Measurements from ENCODE around the gene GH2. TPM values are rescaled to one million over a fixed set of nuclear protein-coding genes. Genes with fewer than 3 reads are reported as not detected.

GH2 gene
- polyA plus RNA-seq, 1 donor from 2014 or later = not detected

DNA sequence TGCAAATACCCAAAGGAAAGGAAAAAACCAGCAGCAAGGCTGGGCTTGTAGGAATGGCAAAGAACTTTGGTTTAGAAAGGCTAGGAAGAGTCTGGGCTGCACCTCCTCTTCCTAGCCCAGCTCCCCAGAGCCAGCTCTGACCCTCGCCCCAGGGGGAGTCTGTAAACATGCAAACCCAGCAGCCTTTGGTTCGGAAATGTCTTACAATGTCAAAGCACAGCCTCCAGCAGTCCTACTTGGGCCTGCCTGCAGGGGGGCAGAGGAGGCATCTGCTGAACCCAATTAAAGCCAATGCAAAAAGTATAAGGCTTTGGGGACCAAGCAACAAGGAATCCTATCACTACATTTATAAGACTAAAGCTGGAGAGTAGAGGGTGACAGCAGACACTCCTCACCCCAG lies 49.3 kb downstream of the GH2 start:
- Mint-ChIP-seq H3K4me1 (peaks cover 21 to 31% (median 24%) of the 10 kb centered on the region in 3 donors), H3K27me3 (no peaks in the 10 kb centered on the region), H3K36me3 (peaks cover 1% of the 10 kb centered on the region), H3K4me3 (peak overlapping the region in 1 of 4 donors; percentile 79), H3K27ac (peak overlapping the region in 2 of 3 donors; percentile 84), H3K9me3 (no peaks in the 10 kb centered on the region)

DNA sequence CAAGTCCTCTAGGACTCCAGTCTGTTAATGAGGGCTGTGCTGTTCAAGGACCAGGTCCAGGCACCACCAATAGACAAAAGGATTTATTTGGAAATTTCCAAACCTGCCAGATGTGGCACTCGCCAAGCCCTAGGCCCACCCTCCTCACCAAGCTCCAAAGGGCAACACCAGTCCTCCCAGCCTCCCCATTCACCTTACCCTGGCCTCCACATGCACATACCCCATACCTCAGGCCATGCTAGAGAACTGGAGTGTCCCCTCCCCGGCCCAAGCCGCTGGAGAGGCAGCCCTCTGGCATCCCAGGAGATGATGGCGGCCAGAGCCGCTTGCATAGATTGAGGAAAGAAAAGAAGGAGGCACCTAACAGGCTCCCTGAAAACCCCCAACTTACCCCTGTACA lies 49.7 kb downstream of the GH2 start:
- Mint-ChIP-seq H3K9me3 (no peaks in the 10 kb centered on the region), H3K4me3 (peak overlapping the region in 1 of 4 donors; percentile 79), H3K4me1 (peaks cover 26 to 31% (median 27%) of the 10 kb centered on the region in 3 donors), H3K36me3 (peaks cover 1% of the 10 kb centered on the region), H3K27ac (peak overlapping the region; percentile 71 to 84 (median 84)), H3K27me3 (no peaks in the 10 kb centered on the region)

DNA sequence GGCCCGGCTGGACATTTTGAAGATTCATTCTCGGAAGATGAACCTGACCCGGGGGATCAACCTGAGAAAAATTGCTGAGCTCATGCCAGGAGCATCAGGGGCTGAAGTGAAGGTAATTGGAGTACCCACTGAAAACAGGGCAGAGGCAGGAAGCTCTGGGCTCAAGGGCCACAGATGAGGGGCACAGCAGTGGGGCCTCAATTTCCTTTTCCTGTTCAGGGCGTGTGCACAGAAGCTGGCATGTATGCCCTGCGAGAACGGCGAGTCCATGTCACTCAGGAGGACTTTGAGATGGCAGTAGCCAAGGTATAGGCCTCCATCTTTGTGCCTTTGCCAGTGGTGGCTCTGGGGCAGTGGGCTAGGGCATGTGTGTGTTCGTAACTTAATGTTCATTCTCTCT lies 50.2 kb downstream of the GH2 start:
- Mint-ChIP-seq H3K27ac (peak overlapping the region in 1 of 3 donors; percentile 71), H3K27me3 (no peaks in the 10 kb centered on the region), H3K9me3 (no peaks in the 10 kb centered on the region), H3K4me1 (peaks cover 30 to 33% (median 30%) of the 10 kb centered on the region in 3 donors), H3K4me3 (peak overlapping the region in 1 of 4 donors; percentile 79), H3K36me3 (peaks cover 1% of the 10 kb centered on the region)

DNA sequence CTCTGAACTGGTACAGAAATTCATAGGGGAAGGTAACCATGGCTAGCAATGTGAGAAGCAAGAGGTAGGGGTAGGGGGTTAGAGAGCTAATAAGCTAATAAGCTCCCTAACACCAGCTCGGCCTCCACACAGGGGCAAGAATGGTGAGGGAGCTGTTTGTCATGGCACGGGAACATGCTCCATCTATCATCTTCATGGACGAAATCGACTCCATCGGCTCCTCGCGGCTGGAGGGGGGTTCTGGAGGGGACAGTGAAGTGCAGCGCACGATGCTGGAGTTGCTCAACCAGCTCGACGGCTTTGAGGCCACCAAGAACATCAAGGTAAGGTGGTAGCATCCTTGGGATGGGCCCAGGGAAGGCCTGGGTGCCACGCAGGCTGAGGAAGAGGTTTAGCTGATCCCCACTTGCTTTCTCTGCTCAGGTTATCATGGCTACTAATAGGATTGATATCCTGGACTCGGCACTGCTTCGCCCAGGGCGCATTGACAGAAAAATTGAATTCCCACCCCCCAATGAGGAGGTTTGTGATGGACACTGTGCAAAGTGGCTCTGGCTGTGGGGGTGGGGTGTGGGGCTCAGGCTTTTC lies 50.7 kb downstream of the GH2 start:
- H3K27me3 Mint-ChIP-seq = no peaks in the 10 kb centered on the region
- H3K27ac Mint-ChIP-seq = peak overlapping the region in 2 of 3 donors; percentile 11 to 71
- no peaks in the 10 kb centered on the region for H3K9me3 Mint-ChIP-seq
- peaks cover 30 to 35% (median 32%) of the 10 kb centered on the region in 3 donors for H3K4me1 Mint-ChIP-seq
- H3K4me3 Mint-ChIP-seq = peak overlapping the region in 2 of 4 donors; percentile 43 to 95
- H3K36me3 Mint-ChIP-seq = peaks cover 3% of the 10 kb centered on the region

DNA sequence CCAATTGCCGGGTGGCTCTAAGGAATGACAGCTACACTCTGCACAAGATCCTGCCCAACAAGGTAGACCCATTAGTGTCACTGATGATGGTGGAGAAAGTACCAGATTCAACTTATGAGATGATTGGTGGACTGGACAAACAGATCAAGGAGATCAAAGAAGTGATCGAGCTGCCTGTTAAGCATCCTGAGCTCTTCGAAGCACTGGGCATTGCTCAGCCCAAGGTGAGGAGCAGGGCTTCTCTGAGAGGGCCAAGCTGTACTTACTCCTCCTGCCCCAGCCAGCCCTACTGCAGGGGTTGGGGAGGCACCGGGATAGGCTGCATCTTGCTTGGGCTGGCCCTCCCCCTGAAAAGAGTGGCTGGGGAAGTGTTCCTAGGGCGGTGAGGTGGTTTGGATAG lies 51.5 kb downstream of the GH2 start:
- Mint-ChIP-seq H3K27me3 (no peaks in the 10 kb centered on the region), H3K36me3 (peaks cover 1% of the 10 kb centered on the region), H3K4me3 (peak overlapping the region in 1 of 4 donors; percentile 95), H3K4me1 (peaks cover 30 to 39% (median 36%) of the 10 kb centered on the region in 3 donors), H3K27ac (peak overlapping the region; percentile 63 to 73 (median 68)), H3K9me3 (no peaks in the 10 kb centered on the region)

Other genes starting within 250 kb of the GH2 start
- gene LIMD2, start 181.8 kb downstream of the GH2 start, polyA plus RNA-seq = 845 TPM
- gene STRADA, start 140.1 kb downstream of the GH2 start, polyA plus RNA-seq = 24.9 TPM
- gene CCDC47, start 108.3 kb downstream of the GH2 start, polyA plus RNA-seq = 36.7 TPM
- 16.2 TPM for gene DDX42, start 107.8 kb downstream of the GH2 start, polyA plus RNA-seq
- gene PSMC5, start 54.5 kb downstream of the GH2 start, polyA plus RNA-seq = 139 TPM
- 28.7 TPM for gene FTSJ3, start 54.3 kb downstream of the GH2 start, polyA plus RNA-seq
- 96.1 TPM for gene SMARCD2, start 39.3 kb downstream of the GH2 start, polyA plus RNA-seq
- gene CSH2, start 8.3 kb downstream of the GH2 start, polyA plus RNA-seq = not detected
- not detected for gene CSH1, start 14.6 kb upstream of the GH2 start, polyA plus RNA-seq
- not detected for gene CSHL1, start 29.3 kb upstream of the GH2 start, polyA plus RNA-seq
- gene GH1, start 36.9 kb upstream of the GH2 start, polyA plus RNA-seq = 2.0 TPM
- 1,452 TPM for gene CD79B, start 50.4 kb upstream of the GH2 start, polyA plus RNA-seq
- 0.10 TPM for gene SCN4A, start 91.0 kb upstream of the GH2 start, polyA plus RNA-seq
- gene PRR29, start 116.4 kb upstream of the GH2 start, polyA plus RNA-seq = 3.2 TPM
- 183 TPM for gene ICAM2, start 138.7 kb upstream of the GH2 start, polyA plus RNA-seq
- 9.6 TPM for gene ERN1, start 248.2 kb upstream of the GH2 start, polyA plus RNA-seq